Non-pigmented ciliary epithelial cell (primary cell): ENCODE measurements around the gene EIF2B2.
"Not testable (repeated sequence)": the region's sequence is repeated elsewhere in the genome, so short reads cannot be mapped to it uniquely, and the experiment has no call there.

ENCODE experiments used
- DNase-seq: peaks from one replicate; pipeline ENCODE4 v3.0.0-alpha.2; 2010; ENCODE audit warnings: low read depth

The EIF2B2 gene

DNA sequence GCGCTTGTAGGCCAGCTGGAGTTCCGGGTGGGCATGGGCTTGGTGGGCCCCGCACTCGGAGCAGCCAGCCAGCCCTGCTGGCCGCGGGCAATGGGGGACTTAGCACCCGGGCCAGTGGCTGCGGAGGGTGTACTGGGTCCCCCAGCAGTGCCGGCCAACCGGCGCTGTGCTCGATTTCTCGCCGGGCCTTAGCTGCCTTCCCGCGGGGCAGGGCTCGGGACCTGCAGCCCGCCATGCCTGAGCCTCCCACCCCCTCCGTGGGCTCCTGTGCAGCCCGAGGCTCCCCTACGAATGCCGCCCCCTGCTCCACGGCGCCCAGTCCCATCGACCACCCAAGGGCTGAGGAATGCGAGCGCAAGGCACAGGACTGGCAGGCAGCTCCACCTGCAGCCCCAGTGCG, 8.5 kb upstream of the EIF2B2 start:
- not testable (repeated sequence) for DNase-seq

DNA sequence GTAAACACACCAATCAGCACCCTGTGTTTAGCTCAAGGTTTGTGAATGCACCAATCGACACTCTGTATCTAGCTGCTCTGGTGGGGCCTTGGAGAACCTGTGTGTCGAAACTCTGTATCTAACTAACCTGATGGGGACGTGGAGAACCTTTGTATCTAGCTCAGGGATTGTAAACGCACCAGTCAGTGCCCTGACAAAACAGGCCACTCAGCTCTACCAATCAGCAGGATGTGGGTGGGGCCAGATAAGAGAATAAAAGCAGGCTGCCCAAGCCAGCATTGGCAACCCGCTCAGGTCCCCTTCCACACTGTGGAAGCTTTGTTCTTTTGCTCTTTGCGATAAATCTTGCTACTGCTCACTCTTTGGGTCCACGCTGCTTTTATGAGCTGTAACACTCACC, 6.9 kb upstream of the EIF2B2 start:
- not testable (repeated sequence) for DNase-seq

DNA sequence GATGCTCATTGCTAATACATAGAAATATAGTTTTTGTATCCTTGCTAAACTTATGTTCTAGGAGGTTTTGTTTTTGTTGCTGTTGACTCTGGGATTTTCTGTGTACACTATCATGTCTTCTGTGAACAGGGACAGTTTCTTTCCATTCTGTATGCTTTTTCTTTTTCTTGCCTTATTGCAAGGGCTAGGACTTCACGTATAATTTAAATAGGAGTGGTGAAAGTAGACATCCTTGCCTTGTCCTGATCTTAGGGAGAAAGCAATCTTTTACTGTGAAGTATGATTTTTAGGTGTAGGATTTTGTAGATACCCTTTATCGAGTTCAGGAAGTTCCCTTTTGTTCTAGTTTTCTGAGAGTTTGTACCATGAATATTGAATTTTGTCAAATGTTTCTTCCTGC, 1.5 kb upstream of the EIF2B2 start:
- no peak for DNase-seq

DNA sequence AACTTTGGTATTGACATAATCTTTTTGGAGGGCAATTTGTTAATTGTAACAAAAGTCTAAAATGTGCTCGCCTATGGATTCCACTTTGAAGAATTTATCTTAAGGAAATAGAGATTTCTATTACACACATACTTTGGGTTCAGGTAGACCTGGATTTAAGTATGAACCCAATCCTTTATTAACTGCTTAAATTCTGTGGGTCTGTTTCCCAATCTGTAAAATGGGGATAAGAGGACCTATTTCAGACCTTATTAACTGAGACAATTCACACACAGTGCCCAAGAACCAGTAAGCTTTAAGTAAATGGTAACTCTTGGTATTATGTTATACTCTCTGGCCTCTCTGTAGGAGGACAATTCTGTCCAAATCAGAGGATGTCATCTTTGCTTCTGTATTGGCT, 822 bp upstream of the EIF2B2 start:
- no peak for DNase-seq

DNA sequence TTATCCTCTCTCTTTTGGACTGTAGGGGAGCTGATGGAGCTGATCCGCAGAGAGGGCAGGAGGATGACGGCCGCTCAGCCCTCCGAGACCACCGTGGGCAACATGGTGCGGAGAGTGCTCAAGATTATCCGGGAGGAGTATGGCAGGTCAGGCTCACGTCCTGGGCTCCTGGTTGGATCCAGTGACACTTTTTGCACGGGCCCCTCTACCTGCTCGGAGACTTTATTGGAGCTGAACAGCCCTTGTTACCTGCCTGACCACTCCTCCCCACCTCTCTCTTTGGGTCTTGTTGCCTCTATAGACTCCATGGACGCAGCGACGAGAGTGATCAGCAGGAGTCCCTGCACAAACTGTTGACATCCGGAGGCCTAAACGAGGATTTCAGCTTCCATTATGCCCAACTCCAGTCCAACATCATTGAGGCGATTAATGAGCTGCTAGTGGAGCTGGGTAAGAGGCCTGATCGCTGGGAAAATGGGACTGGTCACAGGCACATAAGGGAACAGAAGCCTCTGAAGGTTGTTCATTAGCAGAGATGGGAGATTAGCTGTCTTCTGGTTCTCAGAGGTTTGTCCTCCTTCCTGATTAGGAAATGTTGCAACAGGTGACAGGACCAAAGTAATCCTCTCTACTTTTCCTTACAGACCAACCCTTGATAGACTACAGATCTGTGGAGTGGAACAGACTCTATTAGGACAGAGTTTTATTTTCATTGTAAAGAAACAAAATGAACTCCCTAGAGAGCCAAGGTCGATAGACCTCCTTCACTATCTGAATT, 718 bp downstream of the EIF2B2 start:
- no peak for DNase-seq

DNA sequence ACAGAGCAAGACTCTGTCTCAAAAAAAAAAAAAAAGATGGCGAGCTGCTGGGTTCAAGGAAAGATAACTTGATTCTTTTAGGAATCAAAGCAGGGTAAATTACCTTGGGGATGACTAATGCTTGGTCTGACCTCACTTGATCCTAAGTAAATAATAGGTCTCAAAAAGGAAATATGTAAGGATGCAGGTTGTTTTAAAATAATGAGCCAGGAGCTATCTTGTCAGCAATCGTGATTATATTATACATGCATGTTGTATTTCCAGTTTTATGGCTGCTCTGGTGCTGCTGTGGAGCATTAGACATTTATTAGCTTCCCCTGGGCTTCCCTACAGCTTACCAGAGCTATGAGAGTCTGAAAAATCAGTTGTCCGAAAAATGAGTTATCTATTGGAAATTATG, 2.6 kb downstream of the EIF2B2 start:
- no peak for DNase-seq

DNA sequence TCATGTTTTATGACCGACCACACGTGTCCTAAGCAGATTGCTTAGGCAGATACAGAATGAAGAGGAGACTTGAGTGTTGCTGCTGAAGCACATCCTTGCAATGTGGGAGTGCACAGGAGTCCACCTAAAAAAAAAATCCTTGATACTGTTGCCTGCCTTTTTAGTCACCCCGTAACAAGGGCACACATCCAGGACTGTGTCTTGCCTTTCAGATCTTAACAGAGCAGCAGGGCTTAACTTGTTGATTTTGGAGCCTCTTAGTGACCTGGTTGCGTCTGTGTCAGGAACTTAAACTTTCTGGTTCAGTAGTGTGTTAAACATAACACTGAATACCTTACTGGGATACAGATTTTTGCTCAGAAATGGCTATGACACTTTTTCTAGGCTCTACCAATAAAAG, 6.5 kb downstream of the EIF2B2 start:
- DNase-seq: no peak

DNA sequence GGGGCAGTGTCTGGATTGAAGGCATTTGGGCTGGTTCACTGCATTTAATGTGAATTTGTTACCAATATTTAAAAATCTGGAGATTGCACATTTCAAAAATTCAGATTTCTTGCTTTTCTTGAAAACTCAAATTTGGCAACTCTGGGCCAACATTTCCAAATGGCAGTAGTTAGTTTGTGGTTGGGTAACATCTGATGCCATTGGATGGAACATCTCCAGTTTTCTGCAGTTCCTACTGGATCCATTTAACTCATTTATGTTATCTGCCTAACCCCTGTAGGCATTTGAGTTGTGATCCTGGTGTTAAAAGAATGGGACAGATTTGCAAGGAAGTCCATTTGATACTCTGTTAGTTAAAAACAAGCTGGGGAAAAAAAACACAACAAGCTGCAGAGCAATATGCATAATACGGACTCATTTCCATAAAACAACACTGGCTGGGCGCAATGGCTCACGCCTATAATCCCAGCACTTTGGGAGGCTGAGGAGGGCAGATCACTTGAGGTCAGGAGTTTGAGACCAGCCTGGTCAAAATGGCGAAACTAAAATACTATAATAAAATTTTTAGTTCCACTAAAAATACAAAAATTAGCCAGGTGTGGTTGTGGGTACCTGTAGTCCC, 7.9 kb downstream of the EIF2B2 start:
- DNase-seq: no peak

DNA sequence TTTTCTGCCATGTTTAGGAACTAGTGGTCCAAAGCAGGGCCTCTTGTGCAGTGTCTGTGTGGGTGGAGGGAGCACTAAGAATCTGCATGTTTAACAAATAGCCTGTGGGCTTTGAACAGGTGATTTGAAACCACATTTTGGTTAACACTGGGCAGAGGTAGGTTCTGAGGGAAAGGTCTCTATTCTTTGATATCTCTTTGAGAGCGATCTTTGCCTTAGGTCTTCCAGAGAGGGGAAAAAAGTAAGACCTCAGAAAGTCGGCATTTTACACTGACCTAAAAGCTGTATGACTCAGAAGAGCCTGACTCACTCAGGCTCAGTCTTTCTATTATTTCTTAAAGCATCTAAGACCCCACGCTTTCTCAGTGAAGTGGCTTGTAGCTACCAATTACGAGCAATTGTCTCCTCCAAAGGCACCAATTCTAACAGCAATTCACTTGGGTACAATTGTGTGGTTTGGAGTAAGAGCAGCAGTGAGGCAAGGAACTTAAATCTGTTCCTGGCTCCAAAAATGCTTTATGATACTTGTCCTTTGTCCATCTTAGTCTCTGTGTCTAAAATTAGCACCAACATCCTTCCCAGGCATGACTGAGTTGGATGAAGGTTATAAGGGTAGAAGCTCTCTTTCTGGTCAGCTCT, 8.8 kb downstream of the EIF2B2 start:
- peak; percentile 45 for DNase-seq

DNA sequence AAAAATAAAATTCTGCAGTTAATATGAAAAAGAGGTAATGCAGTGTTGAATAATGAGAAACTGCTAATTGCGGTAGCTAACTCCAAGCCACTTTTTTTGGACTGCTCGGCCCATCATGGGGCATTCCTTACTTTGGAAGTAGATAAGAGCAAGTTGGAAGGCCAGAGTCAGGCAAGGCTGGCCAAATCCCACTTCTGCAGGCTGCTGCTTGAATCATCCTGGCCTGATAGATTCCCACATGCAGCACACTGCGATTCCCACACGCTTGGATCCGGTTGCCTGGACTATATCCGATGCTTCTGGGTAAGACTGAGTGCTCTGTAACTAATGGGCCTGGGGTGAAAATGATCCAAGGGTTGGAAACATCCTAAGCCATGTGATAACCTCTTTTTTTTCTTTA, 10.6 kb downstream of the EIF2B2 start:
- DNase-seq: no peak

DNA sequence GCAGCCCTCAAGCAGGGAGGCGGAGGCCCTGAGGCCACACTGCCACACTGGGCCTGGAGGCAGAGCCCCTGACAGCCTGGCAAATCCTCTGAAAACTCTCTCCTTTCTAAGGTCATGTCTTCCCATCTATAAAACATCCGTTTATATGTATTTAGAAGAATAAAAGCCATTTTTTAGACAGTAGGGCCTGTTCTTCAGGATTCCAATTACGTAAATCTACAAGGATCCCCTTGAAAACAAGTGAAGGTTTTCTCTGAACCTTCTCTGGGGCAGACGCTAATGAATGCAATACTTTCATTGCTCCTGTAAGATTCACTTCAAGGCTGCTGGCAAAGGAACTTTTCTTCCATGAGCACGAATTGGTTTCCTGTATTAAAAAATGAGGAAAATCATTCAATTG, 12.8 kb downstream of the EIF2B2 start:
- DNase-seq: no peak

DNA sequence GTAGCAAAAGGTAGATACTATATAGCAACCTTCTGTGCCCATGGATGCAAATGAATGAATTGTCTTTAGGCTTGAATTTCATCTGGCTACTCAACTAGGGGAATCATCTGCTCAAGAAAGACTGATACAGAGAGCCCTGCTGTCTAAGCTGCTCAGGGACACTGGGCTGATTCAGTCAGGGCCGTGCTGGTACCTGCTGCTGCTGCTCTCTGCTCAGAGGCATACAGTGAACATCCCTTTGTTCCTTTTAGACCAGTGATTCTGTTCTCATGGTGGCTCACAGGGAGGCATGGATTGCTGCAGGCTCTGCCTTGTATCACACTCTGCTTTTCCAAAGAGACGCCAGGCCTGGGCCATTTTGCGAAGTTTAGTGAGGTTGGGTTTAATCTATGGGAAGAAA, 14.1 kb downstream of the EIF2B2 start:
- no peak for DNase-seq

DNA sequence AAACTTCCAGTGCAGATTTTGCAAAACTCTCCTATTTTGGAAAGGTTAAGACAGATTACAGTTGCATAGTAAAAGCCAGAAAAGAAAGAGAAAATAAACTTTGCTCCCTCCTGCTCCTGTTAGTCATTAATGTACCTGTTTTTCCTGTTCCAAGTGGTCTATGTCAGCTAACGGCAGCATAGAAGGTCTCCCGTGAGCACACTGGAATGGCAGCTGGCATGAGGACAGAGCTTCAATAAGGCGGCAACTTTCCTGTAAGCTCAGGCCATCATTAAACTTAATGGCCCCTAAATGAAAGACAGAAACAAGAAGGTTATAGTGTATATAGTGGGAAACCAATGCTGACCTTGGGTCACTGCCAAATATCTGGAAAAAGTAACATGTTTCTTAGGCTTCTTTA, 16.0 kb downstream of the EIF2B2 start:
- no peak for DNase-seq

DNA sequence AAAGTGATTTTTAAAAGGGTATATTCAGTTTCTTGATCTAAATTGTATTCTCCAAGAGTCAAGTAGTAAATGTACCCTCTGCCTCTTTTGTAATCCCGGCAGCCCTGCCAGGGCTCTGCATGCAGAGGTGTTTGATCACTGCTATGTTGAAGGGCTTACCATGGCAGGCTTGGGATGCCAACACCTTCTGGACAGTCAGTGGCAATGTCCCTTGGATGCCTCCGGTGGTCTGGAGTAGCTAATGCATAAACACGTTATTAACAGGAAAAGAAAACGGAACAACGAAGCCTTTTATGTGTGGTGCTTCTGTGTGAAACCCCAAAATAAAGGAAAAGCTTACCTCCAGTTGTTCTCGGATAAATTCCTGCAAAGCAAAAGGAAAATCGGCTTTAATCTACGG, 19.9 kb downstream of the EIF2B2 start:
- DNase-seq: no peak

DNA sequence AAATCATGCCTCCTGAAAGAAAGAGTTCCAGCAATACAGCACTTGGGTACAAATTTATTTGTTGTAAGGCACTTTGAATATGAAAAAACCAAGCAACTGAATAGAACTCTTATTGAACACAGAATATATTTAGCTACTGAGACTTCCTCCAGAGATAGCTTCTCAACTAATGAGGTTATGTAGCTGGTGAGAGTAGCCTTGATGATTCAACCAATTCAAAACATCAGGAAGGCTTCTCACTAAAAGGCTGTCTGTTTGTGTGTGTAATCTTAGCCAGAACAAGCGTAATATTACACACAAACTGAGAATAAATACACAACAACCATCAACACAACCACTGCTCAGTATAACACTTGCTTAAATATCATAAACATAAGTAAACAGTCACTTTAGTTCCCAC, 20.4 kb downstream of the EIF2B2 start:
- DNase-seq: no peak

DNA sequence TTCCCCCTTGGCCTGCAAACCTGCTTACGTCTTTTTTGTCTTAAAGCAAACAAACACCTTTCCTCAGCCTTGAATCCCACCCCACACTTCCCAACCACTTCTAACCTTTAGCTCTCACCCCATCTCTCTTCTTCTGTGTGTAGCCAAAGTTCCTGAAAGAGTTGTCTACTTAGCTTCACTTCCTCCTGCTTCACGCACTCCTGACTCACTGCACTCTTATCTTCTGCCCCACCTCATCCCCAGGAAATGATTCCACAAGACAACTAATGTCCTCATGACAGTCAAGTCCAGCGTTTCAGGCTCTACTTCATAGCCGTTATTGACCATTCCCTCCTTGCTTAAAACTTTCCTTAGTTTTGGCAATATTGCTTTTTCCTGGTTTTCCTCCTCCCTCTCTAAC, 22.4 kb downstream of the EIF2B2 start:
- DNase-seq: no peak

DNA sequence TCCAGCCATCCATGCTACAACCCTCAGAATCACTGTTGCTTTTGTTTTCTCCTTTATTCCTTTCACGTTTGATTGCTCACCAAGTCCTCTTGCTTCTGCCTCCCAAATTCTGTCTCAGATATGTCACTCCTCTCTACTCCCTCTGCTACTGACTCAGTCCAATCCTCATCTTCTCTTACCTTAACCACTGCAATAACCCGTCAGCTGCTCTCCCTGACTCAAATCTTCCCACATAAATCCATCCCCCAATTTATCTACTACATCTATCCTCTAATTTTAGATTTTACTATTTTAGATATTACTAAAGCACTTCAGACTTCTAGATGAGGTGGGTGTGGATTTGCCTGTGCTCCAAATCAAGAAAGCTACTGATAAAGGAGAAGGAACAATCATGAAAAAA, 23.2 kb downstream of the EIF2B2 start:
- no peak for DNase-seq

DNA sequence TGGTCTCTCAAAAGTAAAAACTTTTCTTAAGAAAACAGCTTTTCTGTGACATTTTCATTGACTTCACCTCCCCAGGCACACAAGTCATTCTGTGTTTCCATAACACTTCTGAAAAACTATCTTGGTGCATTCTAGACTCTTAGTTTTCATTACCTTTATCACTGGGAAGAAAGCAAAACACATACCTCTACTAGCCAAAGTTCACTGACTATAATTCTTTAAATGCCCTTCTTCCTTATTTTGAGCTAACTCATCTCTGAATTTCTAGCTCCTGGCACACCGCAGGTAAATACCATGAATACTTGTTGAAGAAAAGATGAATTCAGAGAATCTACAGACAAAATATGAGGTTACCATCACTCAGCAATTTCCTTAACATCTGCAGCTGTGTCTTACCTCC, 27.4 kb downstream of the EIF2B2 start:
- no peak for DNase-seq

DNA sequence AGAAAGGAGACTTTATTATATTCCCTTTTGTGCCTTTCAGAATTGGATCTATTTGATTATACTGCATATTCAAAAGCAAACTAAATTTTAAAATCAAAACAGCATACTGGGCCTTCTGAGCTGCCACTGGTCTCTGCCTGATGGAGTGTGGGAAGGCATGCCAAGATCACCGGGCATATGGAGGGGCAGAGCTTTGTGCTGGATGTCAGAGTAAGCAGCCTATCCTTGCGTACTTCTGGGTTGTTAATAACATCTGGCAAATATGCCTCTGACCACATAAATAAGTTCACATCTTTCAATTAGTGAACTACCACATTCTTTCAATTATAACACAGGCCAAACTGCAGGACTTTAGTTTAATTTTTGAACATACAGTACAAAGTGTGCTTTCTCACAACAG, 30.2 kb downstream of the EIF2B2 start:
- no peak for DNase-seq

DNA sequence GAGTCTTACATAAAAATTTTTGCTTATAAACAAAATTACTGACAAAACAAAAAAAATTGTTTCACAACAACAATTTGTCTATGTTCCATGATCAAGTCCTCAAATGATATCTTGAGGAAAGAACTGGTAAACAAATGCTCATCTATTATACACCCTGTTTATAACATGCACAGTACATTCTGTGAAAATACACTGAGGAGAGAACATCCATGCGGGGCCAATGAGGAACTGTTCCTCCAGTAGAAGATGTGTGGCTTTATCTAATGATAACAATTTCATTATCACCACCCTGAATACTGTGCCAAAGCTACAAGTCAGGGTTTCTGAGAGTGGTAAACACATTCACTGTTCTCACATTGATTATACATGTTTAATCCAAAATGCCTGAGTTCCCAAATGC, 37.8 kb downstream of the EIF2B2 start:
- no peak for DNase-seq

DNA sequence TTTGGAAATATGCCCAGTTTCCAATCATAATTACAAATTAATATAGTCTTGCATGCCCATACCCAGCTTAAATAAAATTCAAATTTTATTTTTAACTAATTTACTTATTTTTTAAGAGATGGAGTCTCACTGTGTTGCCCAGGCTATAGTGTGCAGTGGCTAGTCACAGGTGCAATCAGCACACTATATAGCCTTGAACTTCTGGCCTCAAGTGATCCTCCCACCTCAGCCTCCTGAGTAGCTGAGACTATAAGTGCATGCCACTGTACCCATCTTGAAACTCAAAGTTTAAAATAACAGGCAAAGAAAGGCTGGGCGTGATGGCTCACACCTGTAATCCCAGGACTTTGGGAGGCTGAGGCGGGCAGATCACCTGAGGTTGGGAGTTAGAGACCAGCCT, 38.2 kb downstream of the EIF2B2 start:
- DNase-seq: no peak

DNA sequence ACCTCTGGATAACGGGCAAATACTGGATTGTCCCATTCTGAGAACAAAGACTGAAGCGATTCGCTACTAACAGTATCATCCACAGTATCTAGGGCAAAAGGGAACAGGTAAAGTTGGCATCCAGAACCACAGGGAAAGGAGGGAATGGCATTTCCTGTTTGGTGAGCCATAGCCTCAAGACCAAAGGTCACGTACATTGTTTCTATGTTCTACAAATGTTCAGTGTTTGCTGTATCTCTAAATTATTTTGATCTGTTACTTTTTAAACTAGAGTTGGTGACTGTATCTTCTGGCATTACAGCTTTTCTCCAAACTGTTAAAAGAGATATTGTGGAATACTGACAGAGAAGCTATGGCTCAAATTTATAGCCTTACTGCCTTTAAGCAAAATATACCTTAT, 38.9 kb downstream of the EIF2B2 start:
- no peak for DNase-seq

DNA sequence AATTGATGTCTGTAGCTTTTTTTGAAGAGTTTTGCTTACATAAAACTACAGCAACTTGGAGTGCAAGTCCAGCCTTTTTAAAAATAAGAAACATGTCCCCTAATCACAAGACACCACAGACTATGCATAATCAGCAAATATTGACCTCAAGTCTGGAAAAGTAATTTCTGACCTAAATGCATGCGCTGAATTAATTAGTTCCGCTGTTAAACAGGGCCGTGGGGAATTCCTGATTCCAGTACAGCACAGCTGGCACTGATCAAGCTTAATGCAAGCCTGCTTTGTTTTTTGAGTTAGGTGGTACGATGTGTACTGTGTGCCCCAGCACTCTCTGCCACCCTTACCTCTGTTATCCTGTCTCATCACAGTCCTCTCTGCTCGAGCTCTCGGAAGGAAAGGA, 39.3 kb downstream of the EIF2B2 start:
- no peak for DNase-seq

DNA sequence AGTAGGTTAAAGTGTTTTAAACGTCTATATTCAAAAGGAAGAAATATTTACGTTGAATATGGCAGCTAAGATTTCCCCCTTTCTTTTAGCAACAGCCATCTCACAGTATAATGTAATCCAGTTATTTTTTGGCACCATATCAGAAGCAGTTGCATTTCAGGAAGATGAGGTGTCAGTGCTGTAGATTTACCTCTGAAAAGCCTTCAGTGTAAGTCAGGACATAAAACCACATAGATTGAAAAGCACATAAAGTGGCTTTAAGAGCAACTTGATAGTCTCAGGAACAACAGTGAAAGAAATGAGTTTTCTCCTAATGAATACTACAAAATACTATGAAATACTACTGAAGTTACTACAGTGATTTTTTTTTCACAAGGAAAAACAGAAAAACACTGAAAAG, 41.6 kb downstream of the EIF2B2 start:
- no peak for DNase-seq
